ENCODE results near the gene ZNF140. TPM values are rescaled to one million over a fixed set of nuclear protein-coding genes. Genes with fewer than 3 reads are reported as not detected.

Gene ZNF140
- total RNA-seq, 1 experiment from 2014 or later, result 14.9 TPM

GRCh38 chr12:133058203-133059113 is 22.3 kb upstream of the ZNF140 start:
- no peak for TF ChIP-seq EZH2 (IDR thresholded peaks at IDR 0.05; ENCODE audit: borderline replicate concordance, low read depth, low read length, poor library complexity, severe bottlenecking)
- TF ChIP-seq CTCF (conservative IDR thresholded peaks at IDR 0.05; ENCODE audit: low read depth, low read length), result no peak
- no TSS peak for BruUV-seq (replicated peaks)
- ChIA-PET POLR2A (ENCODE audit: low non-redundant PET) (no interaction called here), CTCF (no interaction called here)
- no peak overlapping the region for H3K4me3 ChIP-seq (ENCODE audit: low read depth, low read length, poor library complexity, severe bottlenecking)
- peaks cover 30% of the 10 kb centered on the region for H3K36me3 ChIP-seq (ENCODE audit: insufficient read depth, low read length, poor library complexity, severe bottlenecking)
- H3K27ac ChIP-seq (ENCODE audit: low read depth, low read length, poor library complexity, severe bottlenecking), result no peak overlapping the region
- intact Hi-C loops (cut with micrococcal nuclease; ENCODE audit: unreplicated experiment), result no loop called here
- no peaks in the 10 kb centered on the region for H3K4me1 ChIP-seq (ENCODE audit: insufficient read depth, low read length, poor library complexity, severe bottlenecking)
- H3K27me3 ChIP-seq (replicated peaks; ENCODE audit: insufficient read depth, low read depth, low read length, poor library complexity), result no peaks in the 10 kb centered on the region
- no peak for DNase-seq (ENCODE audit: low spot score)
- peaks cover 89% of the 10 kb centered on the region for H3K9me3 ChIP-seq (ENCODE audit: low read depth, low read length, poor library complexity, severe bottlenecking)

- Histone ChIP-seq H3K4me1 (ENCODE audit: insufficient read depth, low read length, poor library complexity, severe bottlenecking) (no peaks in the 10 kb centered on the region), H3K4me3 (ENCODE audit: low read depth, low read length, poor library complexity, severe bottlenecking) (no peak overlapping the region), H3K36me3 (ENCODE audit: insufficient read depth, low read length, poor library complexity, severe bottlenecking) (peaks cover 9% of the 10 kb centered on the region), H3K27me3 (replicated peaks; ENCODE audit: insufficient read depth, low read depth, low read length, poor library complexity) (no peaks in the 10 kb centered on the region), H3K27ac (ENCODE audit: low read depth, low read length, poor library complexity, severe bottlenecking) (no peak overlapping the region), H3K9me3 (ENCODE audit: low read depth, low read length, poor library complexity, severe bottlenecking) (peaks cover 96% of the 10 kb centered on the region)
- no peak for DNase-seq (ENCODE audit: low spot score)
- intact Hi-C loops (cut with micrococcal nuclease; ENCODE audit: unreplicated experiment), result no loop called here
- ChIA-PET POLR2A (ENCODE audit: low non-redundant PET) (no interaction called here), CTCF (no interaction called here)
- TF ChIP-seq EZH2 (IDR thresholded peaks at IDR 0.05; ENCODE audit: borderline replicate concordance, low read depth, low read length, poor library complexity, severe bottlenecking) (no peak), CTCF (conservative IDR thresholded peaks at IDR 0.05; ENCODE audit: low read depth, low read length) (no peak)
- no TSS peak for BruUV-seq (replicated peaks)
Measured at GRCh38 chr12:133061954-133062353, 18.8 kb upstream of the ZNF140 start.

GRCh38 chr12:133063556-133063955 is 17.2 kb upstream of the ZNF140 start:
- Histone ChIP-seq H3K27me3 (replicated peaks; ENCODE audit: insufficient read depth, low read depth, low read length, poor library complexity) (no peaks in the 10 kb centered on the region), H3K4me3 (ENCODE audit: low read depth, low read length, poor library complexity, severe bottlenecking) (no peak overlapping the region), H3K9me3 (ENCODE audit: low read depth, low read length, poor library complexity, severe bottlenecking) (peaks cover 89% of the 10 kb centered on the region), H3K27ac (ENCODE audit: low read depth, low read length, poor library complexity, severe bottlenecking) (no peak overlapping the region), H3K4me1 (ENCODE audit: insufficient read depth, low read length, poor library complexity, severe bottlenecking) (no peaks in the 10 kb centered on the region), H3K36me3 (ENCODE audit: insufficient read depth, low read length, poor library complexity, severe bottlenecking) (no peaks in the 10 kb centered on the region)
- no peak for TF ChIP-seq CTCF (conservative IDR thresholded peaks at IDR 0.05; ENCODE audit: low read depth, low read length)
- TF ChIP-seq EZH2 (IDR thresholded peaks at IDR 0.05; ENCODE audit: borderline replicate concordance, low read depth, low read length, poor library complexity, severe bottlenecking), result no peak
- intact Hi-C loops (cut with micrococcal nuclease; ENCODE audit: unreplicated experiment), result no loop called here
- no peak for DNase-seq (ENCODE audit: low spot score)
- POLR2A ChIA-PET (ENCODE audit: low non-redundant PET), result no interaction called here
- CTCF ChIA-PET, result no interaction called here
- BruUV-seq (replicated peaks), result no TSS peak
